GM21825 (cell line): ENCODE results near the gene EXOSC2.

Experiments
- ATAC-seq: cut with Tn5 transposase; IDR thresholded peaks from one replicate; pipeline ENCODE4 v1.9.1; 2021; ENCODE audit warnings: mild to moderate bottlenecking, moderate library complexity; ENCODE audit not compliant: unreplicated experiment

The EXOSC2 gene

GRCh38 chr9:130696139-130696650 lies 2.6 kb downstream of the EXOSC2 start:
- ATAC-seq: no peak

- no peak for ATAC-seq
Observed at GRCh38 chr9:130696996-130697395, 3.4 kb downstream of the EXOSC2 start.

GRCh38 chr9:130698514-130698913 lies 4.9 kb downstream of the EXOSC2 start:
- ATAC-seq: no peak

- ATAC-seq: no peak
Observed at GRCh38 chr9:130699047-130699446, 5.5 kb downstream of the EXOSC2 start.

- no peak for ATAC-seq
Observed at GRCh38 chr9:130701059-130702022, 7.8 kb downstream of the EXOSC2 start.

GRCh38 chr9:130703501-130703900 lies 9.9 kb downstream of the EXOSC2 start:
- no peak for ATAC-seq

- ATAC-seq: no peak
Observed at GRCh38 chr9:130707225-130707976, 13.8 kb downstream of the EXOSC2 start.

GRCh38 chr9:130710822-130711352 lies 17.3 kb downstream of the EXOSC2 start:
- ATAC-seq: no peak

- ATAC-seq: no peak
Observed at GRCh38 chr9:130711469-130711868, 17.9 kb downstream of the EXOSC2 start.

- peak; percentile 92 for ATAC-seq
Observed at GRCh38 chr9:130712564-130713285, 19.1 kb downstream of the EXOSC2 start.

GRCh38 chr9:130713286-130713960 lies 19.8 kb downstream of the EXOSC2 start:
- ATAC-seq: no peak

- ATAC-seq: no peak
Observed at GRCh38 chr9:130714586-130715110, 21.1 kb downstream of the EXOSC2 start.

GRCh38 chr9:130715270-130715669 lies 21.7 kb downstream of the EXOSC2 start:
- no peak for ATAC-seq

- ATAC-seq: no peak
Observed at GRCh38 chr9:130718562-130718961, 25.0 kb downstream of the EXOSC2 start.

GRCh38 chr9:130720762-130721161 lies 27.2 kb downstream of the EXOSC2 start:
- ATAC-seq: no peak

GRCh38 chr9:130728721-130729120 lies 35.1 kb downstream of the EXOSC2 start:
- no peak for ATAC-seq

GRCh38 chr9:130729145-130729544 lies 35.6 kb downstream of the EXOSC2 start:
- ATAC-seq: no peak

GRCh38 chr9:130731355-130731754 lies 37.8 kb downstream of the EXOSC2 start:
- no peak for ATAC-seq

- no peak for ATAC-seq
Observed at GRCh38 chr9:130732136-130732535, 38.6 kb downstream of the EXOSC2 start.

GRCh38 chr9:130732793-130733221 lies 39.2 kb downstream of the EXOSC2 start:
- ATAC-seq: no peak
